Measurements from ENCODE around the gene PIEZO2.
A peak's percentile ranks its signal among the peaks of the same experiment; 100 is the strongest.

PIEZO2 gene

GRCh38 chr18:11024928-11025669 is 124.3 kb downstream of the PIEZO2 start:
- no peak for DNase-seq

- DNase-seq = no peak
These were observed 127.9 kb downstream of the PIEZO2 start for GRCh38 chr18:11021477-11021876.

DNA sequence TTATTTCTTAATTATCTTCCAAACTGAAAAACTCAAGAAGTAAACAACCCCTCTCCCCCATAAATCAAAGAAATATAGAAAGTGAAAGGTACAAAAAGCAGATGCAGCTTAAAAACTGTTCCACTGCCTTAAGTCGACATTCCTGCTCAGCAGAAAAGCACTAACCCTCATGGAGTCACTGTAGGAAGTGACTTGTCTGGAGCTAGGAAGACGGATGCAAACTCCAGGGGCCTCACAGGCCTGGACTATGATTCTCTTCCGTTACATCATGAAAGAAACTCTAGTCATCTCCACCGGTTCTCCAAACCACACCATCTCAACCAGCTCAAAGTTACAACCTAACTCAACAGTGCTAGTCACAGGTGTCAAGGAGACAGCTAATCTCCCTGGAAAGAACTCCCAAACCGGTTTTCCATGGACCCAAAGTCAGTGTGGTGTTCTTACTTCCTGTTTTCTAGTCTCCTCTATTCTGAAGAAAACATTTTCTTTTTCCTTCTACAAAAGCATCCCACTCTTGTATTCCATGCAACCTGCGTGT is 128.4 kb downstream of the PIEZO2 start:
- no peak for DNase-seq

GRCh38 chr18:11020161-11020853 is 129.1 kb downstream of the PIEZO2 start:
- DNase-seq = no peak

DNA sequence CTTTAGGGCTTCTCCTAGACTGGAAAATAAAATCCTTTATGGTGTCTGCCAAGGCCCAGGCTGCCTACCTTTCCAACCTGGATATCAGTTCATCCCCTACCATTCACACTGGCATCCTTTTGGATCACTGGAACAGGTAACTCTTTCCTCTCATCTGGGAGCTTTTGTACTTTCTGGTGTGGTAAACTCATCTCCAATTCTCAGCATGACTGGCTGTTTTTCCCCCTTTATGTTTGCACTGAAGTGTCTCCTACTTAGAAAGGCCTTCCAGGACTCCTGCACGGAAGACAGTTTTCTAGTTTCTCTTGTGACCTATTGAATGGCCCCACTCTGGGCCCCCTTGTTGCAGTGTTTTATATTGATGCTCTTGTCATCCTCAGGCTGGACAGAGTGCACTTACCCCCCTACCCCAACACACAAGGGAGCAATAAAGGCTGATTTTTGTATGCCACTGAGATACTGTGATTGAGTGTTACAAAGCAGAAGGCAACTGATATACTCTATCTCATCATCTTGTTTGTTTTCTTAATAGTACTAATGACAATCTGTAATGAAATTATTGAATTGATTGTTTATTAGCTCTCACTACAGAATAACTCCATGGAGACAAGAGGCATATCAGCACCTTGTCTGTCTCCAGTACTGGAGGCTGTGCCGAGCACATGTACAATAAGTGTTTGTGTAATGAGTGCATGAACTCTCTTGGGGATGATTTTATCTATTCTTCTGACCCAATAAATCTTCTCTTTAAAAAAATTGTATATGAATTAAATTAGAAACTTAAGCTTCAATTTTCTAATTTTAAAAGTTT is 129.9 kb downstream of the PIEZO2 start:
- DNase-seq = no peak

GRCh38 chr18:11009869-11010268 is 139.5 kb downstream of the PIEZO2 start:
- no peak for DNase-seq

GRCh38 chr18:11009147-11009546 is 140.2 kb downstream of the PIEZO2 start:
- DNase-seq = no peak

DNA sequence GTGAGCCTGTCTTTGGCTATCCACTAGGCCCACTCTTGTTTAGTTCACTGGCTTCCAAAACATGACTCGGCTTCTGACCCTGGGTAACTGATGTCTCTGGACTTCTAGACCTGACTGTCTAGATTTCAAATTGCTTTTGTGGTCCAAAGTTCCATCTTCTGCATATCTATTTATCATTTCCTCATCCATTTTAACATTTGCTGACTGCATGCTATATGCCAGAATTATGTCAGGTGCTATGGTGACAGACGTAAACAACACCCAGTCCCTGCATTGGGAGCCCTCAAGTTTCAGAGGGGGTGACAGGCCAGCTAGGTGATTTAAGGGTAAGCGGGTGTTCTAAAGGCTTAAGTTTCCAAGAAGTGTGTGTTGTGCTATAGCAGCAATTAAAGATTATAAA is 140.9 kb downstream of the PIEZO2 start:
- no peak for DNase-seq

DNA sequence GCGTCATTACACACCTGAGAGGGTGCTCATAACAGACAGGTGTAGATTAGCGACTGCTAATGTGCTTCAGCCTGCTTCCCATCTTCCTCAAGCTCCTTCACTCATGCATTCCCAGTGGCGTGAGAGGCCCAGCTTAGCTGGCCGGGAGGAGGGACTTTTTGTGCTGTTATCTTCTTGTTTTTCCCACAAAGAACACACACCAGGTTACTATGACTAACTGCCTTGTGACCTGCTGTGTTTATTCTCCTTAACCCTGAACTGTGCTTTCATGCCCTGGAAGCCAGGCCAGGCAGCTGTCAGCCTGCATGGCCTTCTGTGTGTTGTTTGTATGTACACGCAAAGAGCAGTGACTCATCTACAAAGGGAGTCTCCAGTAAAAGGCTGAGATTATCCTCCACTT is 143.8 kb downstream of the PIEZO2 start:
- DNase-seq = peak; percentile 16

DNA sequence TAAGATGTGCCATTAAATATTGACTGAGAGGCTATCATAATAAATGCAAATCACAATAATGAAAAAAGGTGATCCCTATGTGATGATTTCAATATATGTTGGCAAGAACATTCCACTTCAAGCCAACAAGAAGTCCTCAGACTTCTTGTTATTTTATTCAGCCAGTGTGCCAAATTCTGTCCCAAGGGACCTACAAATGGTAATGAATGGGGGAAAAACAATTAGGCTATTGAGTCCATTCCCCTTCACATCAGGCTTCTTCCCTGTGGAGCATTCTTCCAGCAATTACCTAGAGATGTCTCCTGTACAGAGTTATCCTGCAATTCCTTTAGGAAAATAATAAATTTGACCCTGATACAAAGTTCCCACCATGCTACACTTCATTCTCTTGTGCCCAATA is 144.4 kb downstream of the PIEZO2 start:
- DNase-seq = peak; percentile 2

DNA sequence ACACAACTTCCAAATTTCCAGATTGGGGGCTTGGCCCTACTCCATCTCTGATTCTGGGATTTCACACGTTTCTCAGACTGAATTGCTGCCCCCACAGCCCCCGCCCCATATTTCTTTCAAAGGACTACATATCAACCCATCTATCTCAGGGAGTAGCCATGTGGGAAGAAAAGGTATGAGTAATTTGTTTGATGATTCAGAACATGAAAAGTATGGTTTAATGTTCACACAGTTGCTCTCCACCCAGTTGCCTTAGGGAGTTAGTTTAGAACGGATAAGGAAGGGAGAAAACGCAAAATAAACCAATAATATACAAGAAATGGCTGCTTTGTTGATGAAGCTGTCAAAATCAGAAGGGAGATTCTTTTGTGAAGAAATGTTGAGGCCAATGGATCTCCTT is 145.1 kb downstream of the PIEZO2 start:
- no peak for DNase-seq

DNA sequence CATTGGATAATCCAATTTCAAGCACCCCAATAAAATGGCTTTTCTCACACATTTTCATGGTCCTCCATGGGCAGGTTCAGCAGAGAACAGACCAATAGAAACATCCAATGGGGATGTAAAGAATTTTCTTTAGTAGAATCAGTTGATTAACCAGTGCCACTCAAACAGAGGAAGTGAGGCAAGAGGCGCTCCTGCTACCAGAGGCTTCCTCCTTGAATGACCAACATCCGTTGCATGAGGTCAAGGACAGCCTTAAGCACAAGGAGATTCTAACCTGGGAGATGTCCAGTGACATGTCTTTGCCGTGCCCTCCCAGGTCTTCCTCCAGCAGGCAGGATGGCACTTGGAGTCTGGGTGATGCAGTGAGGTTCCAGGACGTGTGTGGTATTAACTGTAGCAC is 146.6 kb downstream of the PIEZO2 start:
- DNase-seq = no peak

DNA sequence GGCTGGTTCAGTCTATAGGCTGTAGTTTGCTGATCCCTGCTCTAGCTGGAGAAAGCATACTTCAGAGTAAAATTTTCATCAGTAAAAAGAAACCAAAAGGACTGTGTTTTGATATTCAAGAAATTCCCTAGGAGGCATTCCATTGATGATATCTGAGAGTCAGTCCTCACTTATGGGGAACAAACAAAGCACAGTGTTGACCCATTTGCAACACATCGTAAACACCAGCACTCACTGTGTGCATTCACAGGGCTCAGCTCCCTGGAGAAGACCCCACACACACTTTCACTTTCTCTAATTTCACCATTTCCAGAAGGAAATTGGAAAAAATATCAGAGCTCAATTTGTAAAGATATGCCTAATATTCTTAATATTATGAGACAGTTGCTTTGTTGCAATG is 147.1 kb downstream of the PIEZO2 start:
- DNase-seq = no peak

DNA sequence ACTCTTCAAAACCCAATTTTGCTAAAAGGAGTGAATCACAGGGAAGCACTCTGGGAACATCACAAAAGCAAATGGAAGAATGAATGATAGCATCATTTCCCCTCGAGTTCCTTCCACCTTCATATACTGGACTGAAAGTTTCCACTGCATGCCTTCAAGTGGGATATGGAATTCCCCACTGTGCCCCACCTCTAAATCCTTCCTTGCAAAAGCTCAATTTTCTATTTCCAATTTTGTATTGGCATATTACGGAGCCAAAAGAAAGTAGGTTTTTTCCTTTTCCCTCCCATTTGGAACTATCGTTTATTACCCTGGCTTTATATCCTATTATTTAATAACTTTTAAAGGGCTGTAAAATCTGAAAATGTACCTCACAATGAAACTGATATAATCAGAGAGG is 149.3 kb downstream of the PIEZO2 start:
- DNase-seq = no peak

DNA sequence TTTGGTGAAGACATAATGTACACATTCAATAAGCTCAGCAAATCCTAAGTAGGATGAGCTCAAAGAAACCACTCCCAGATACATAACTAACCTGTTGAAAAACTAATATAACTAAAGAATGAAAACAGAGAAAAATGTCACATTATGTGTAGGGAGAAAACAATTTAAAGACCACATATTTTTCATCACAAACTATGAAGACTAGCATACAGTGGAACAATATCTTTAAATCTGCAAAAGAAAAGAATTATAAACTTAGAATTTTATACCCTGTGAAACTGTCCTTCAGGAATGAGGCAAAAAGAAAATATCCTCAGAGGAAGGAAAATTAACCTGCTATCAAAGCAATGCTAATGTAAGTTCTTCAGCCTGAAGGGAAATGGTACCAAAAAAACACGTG is 151.5 kb downstream of the PIEZO2 start:
- DNase-seq = no peak

DNA sequence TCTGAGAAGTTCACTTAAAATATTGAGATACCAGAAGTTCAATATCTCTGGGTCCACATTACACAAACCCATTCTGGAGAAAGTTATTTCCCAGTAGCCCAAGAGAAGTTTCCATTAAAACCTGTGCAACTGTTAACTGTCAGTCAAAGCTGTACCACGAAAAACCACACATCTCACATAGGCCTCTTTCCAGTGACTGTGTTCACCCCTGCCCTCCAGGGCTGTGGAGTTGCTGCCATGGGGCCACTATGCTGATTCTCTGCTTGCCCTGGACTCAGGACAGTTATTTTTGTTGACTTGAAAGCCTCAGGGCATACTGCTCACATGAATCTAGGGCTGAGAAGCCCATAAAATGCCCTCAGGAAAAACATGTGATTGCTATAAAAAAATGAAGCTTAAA is 153.8 kb downstream of the PIEZO2 start:
- no peak for DNase-seq

DNA sequence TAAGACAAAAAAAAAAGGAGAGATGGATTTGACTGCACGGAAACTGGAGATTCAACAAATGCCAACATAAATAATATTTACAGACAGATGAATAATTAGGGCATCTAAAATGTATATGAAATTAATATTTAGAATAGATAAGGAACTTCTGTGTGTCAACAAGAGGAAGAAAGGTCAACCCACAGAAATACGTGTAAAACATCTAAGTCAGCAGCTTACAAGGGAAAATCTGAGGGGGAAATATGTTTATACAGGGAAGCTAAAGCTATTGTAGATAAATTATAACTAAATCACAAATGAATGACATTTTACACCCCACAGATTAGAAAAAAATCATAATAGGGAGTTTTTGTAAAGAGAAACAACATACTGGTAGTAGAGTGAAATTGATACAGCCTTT is 159.9 kb downstream of the PIEZO2 start:
- DNase-seq = no peak

DNA sequence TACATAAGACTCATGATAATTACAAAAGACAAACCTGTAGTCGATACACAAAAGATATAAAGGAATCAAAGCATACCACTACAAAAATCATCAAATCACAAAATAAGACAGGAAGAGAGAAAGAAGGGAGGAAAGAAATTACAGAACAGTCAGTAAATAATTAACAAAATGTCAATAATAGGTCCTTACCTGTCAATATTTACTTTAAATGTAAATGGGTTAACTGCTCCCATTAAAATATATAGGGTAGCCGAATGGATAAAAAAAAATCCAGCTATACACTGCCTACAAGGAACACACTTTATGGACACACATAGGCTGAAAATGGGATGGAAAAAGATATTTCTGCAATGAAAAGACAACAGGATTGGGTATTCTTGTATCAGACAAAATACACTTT is 163.7 kb downstream of the PIEZO2 start:
- no peak for DNase-seq

DNA sequence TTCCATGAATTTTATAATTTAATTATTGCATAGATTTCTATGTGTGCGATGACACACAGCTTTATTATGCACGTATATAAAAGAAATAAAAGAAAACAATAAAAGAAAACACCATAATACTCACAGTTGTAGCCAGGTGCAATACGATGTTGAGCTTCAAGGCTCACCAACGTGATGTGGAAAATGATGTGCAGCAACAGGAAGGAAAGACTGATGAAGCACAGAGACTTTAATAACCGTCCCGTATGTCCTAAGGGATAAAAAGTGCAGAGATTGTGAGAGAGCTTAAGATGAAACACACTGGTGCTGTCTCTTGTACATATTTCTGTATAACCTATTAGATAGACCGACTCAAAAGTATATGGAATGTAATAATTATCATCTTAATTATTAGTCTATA is 170.0 kb downstream of the PIEZO2 start:
- no peak for DNase-seq

DNA sequence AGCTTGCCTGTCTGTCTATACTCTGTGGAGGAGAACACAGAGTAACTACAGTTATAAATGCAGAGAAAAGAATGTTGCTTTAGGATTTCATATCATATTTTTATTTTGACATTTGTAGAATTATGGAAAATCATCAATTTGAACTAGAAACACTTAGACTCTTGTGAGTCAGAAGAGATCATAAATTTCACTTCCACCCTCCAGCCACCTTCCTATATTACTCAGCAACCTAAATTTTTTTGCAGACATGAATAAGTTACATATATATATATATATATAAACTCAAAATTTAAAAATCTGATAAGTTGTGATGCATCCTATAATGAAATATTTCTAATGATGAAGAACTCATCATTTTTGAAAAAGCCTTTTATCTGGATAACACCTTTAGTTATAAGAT is 172.3 kb downstream of the PIEZO2 start:
- DNase-seq = no peak

- no peak for DNase-seq
These were observed 175.7 kb downstream of the PIEZO2 start for GRCh38 chr18:10973567-10974203.

GRCh38 chr18:10971717-10972116 is 177.7 kb downstream of the PIEZO2 start:
- no peak for DNase-seq

DNA sequence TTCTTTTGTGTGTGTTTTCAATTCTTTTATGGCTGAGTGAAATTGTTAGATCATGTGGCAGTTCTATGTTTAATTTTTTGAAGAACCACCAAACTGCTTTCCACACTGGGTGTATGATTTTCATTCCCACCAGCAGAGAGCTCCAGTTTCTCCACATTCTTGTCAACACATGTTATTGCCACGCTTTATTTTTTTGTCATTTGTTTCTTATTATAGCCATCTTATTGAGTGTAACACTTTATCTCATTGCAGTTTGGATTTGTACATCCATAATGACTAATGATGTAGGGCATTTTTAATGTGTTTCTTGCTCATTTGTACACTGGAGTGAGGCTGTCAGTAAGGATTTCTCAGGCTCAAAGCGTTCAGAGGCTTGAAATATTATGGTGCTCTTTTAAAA is 184.2 kb downstream of the PIEZO2 start:
- DNase-seq = peak; percentile 30
